CD14-positive monocyte (primary cell): Measurements from ENCODE around the gene MACF1. TPM values are rescaled to one million over a fixed set of nuclear protein-coding genes. Genes with fewer than 3 reads are reported as not detected.

Source experiments
- DNase-seq, 3 donors: peaks; one replicate each; pipeline ENCODE4 v3.0.0-alpha.2; 2011 to 2022
- H2AFZ ChIP-seq: 2 replicates; pipeline ENCODE4 v1.6.0; 2012; ENCODE audit warnings: mild to moderate bottlenecking, low read depth, low read length, inconsistent platforms; ENCODE audit not compliant: insufficient read depth, poor library complexity, severe bottlenecking
- H3K27ac ChIP-seq, 2 donors: 1 replicate in 1 of 2; 2 replicates in 1 of 2; pipeline ENCODE4 v1.5.1; 2012 to 2013; ENCODE audit warnings: low read length in 2 of 2, control low read depth in 1 of 2, inconsistent platforms in 1 of 2, low read depth in 1 of 2, mild to moderate bottlenecking in 1 of 2
- H3K27me3 ChIP-seq, 2 donors: one replicate each; pipeline versions ENCODE4 v1.6.0 to v1.6.1; 2011 to 2013; ENCODE audit warnings: low read length in 2 of 2; ENCODE audit not compliant: control insufficient read depth in 2 of 2, insufficient read depth in 2 of 2
- H3K36me3 ChIP-seq, 2 donors: replicated peaks in 1 of 2; 1 replicate in 1 of 2; 2 replicates in 1 of 2; pipeline versions ENCODE4 v1.5.1 to v1.6.1; 2012 to 2013; ENCODE audit warnings: low read length in 2 of 2, control low read depth in 1 of 2, inconsistent platforms in 1 of 2, mild to moderate bottlenecking in 1 of 2; ENCODE audit not compliant: insufficient read depth in 2 of 2, control insufficient read depth in 1 of 2
- H3K4me1 ChIP-seq, 2 donors: 1 replicate in 1 of 2; 2 replicates in 1 of 2; pipeline versions ENCODE4 v1.5.1 to v1.6.1; 2012 to 2013; ENCODE audit warnings: low read length in 2 of 2, control low read depth in 1 of 2, inconsistent platforms in 1 of 2, mild to moderate bottlenecking in 1 of 2, moderate library complexity in 1 of 2; ENCODE audit not compliant: insufficient read depth in 2 of 2, control insufficient read depth in 1 of 2
- H3K4me2 ChIP-seq: replicated peaks from 2 replicates; pipeline ENCODE3; 2012; ENCODE audit warnings: low read length, moderate library complexity, mild to moderate bottlenecking; ENCODE audit not compliant: poor library complexity, severe bottlenecking; ENCODE audit errors: extremely low read depth
- H3K4me3 ChIP-seq, 3 experiments: fragments of 200-600 bp in 1 of 3; sonication (generic) in 1 of 3; replicated peaks in 1 of 3; 1 replicate in 2 of 3; 2 replicates in 1 of 3; pipeline ENCODE4 v1.5.1; 2011 to 2013; ENCODE audit warnings: low read length in 3 of 3, mild to moderate bottlenecking in 3 of 3, control low read depth in 2 of 3, low read depth in 2 of 3, inconsistent platforms in 1 of 3, moderate library complexity in 1 of 3
- H3K79me2 ChIP-seq: 2 replicates; pipeline ENCODE4 v1.6.0; 2012; ENCODE audit warnings: mild to moderate bottlenecking, control low read depth, inconsistent platforms, low read length, moderate library complexity; ENCODE audit not compliant: insufficient read depth
- H3K9ac ChIP-seq: 2 replicates; pipeline ENCODE4 v1.6.0; 2017; ENCODE audit warnings: low read length, mild to moderate bottlenecking; ENCODE audit not compliant: insufficient read depth, poor library complexity, severe bottlenecking
- H3K9me3 ChIP-seq, 2 donors: replicated peaks in 1 of 2; 1 replicate in 1 of 2; 2 replicates in 1 of 2; pipeline versions ENCODE4 v1.5.1 to v1.6.1; 2012 to 2013; ENCODE audit warnings: low read length in 2 of 2, control low read depth in 1 of 2; ENCODE audit not compliant: control insufficient read depth in 1 of 2, insufficient read depth in 1 of 2
- H4K20me1 ChIP-seq: 2 replicates; pipeline ENCODE4 v1.6.0; 2012; ENCODE audit warnings: mild to moderate bottlenecking, low read length, control low read depth, moderate library complexity; ENCODE audit not compliant: insufficient read depth
- H3K27ac Mint-ChIP-seq, 7 donors: one replicate each; pipeline ENCODE4 v1.8.0; 2020; ENCODE audit warnings: mild to moderate bottlenecking in 7 of 7, mixed read lengths in 7 of 7, moderate library complexity in 6 of 7, inconsistent platforms in 2 of 7
- H3K27me3 Mint-ChIP-seq, 3 donors: one replicate each; pipeline ENCODE4 v1.8.0; 2021 to 2022; ENCODE audit warnings: low read depth in 3 of 3, mild to moderate bottlenecking in 3 of 3, mixed read lengths in 3 of 3, moderate library complexity in 3 of 3, inconsistent platforms in 1 of 3
- H3K36me3 Mint-ChIP-seq, 2 donors: one replicate each; pipeline ENCODE4 v1.8.0; 2020; ENCODE audit warnings: mixed read lengths in 2 of 2, inconsistent platforms in 1 of 2, mild to moderate bottlenecking in 1 of 2
- H3K4me1 Mint-ChIP-seq: one replicate; pipeline ENCODE4 v1.8.0; 2020; ENCODE audit warnings: mild to moderate bottlenecking, mixed read lengths
- H3K4me3 Mint-ChIP-seq, 2 donors: one replicate each; pipeline ENCODE4 v1.8.0; 2020; ENCODE audit warnings: mild to moderate bottlenecking in 2 of 2, mixed read lengths in 2 of 2, moderate library complexity in 1 of 2
- H3K9me3 Mint-ChIP-seq, 7 donors: one replicate each; pipeline ENCODE4 v1.8.0; 2020 to 2022; ENCODE audit warnings: mixed read lengths in 7 of 7, mild to moderate bottlenecking in 6 of 7, moderate library complexity in 6 of 7, inconsistent platforms in 2 of 7
- WGBS: methylation state at CpG from one replicate; pipeline ENCODE4 v1.1.5; 2013; ENCODE audit warnings: missing lambda C conversion rate; ENCODE audit not compliant: insufficient coverage; 5-methylcytosine and 5-hydroxymethylcytosine counted together
- intact Hi-C, 2 donors: fragments of 100-400 bp; cut with micrococcal nuclease; formaldehyde crosslinking; loops; one replicate each; pipeline versions ENCODE4 v1.15.0 to v1.15.1; 2023
- polyA plus RNA-seq, 3 donors: library from polyadenylated mRNA; depleted of rRNA in 1 of 3; unstranded in 2 of 3; stranded (reverse) in 1 of 3; fragments of 300-500 nt in 2 of 3; fragments of >200 nt in 1 of 3; fragmentation: Illumina TruSeq in 2 of 3; gene quantifications; 1 replicate in 2 of 3; 2 replicates in 1 of 3; pipeline ENCODE4 v1.2.3, GENCODE V29; 2012 to 2021
- TF ChIP-seq, protein P1 (sequence below): fragments of 200-600 bp; IDR thresholded peaks from one replicate; pipeline ENCODE4 v1.8.0; 2022; ENCODE audit warnings: antibody characterized with exemption, mild to moderate bottlenecking

Gene MACF1
- polyA plus RNA-seq, 3 donors: 3.4 to 36.8 (median 4.5) TPM

DNA sequence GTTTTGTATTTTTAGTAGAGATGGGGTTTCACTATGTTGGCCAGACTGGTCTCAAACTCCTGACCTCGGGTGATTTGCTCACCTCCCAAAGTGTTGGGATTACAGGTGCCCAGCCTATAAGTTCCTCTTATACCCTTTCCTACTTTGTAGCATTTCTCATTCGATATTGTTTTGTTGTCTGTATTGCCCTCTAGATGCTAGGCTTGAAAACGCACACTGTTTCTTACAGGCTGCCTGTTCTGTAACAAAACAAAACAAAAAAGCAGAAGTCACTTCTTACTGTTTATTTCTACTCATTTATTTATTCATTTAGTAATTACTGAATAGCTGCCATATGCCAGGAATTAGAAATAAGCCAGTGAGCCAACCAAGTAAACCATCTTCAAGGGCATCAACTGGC lies 150.1 kb downstream of the MACF1 start:
- no peaks in the 10 kb centered on the region for H3K4me1 Mint-ChIP-seq
- Histone ChIP-seq H3K4me1 (no peaks in the 10 kb centered on the region), H3K27me3 (no peaks in the 10 kb centered on the region), H4K20me1 (no peaks in the 10 kb centered on the region), H3K27ac (no peak overlapping the region), H2AFZ (no peak overlapping the region), H3K4me3 (no peak overlapping the region), H3K9ac (no peak overlapping the region), H3K79me2 (no peaks in the 10 kb centered on the region), H3K4me2 (no peak overlapping the region), H3K36me3 (peaks cover 92 to 100% of the 10 kb centered on the region in 2 donors), H3K9me3 (no peaks in the 10 kb centered on the region)
- peaks cover 79 to 96% of the 10 kb centered on the region in 2 donors for H3K36me3 Mint-ChIP-seq
- H3K4me3 Mint-ChIP-seq: no peak overlapping the region
- DNase-seq: no peak
- no peaks in the 10 kb centered on the region for H3K9me3 Mint-ChIP-seq
- TF ChIP-seq, protein P1, sequence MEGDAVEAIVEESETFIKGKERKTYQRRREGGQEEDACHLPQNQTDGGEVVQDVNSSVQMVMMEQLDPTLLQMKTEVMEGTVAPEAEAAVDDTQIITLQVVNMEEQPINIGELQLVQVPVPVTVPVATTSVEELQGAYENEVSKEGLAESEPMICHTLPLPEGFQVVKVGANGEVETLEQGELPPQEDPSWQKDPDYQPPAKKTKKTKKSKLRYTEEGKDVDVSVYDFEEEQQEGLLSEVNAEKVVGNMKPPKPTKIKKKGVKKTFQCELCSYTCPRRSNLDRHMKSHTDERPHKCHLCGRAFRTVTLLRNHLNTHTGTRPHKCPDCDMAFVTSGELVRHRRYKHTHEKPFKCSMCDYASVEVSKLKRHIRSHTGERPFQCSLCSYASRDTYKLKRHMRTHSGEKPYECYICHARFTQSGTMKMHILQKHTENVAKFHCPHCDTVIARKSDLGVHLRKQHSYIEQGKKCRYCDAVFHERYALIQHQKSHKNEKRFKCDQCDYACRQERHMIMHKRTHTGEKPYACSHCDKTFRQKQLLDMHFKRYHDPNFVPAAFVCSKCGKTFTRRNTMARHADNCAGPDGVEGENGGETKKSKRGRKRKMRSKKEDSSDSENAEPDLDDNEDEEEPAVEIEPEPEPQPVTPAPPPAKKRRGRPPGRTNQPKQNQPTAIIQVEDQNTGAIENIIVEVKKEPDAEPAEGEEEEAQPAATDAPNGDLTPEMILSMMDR: no peak
- intact Hi-C loops: no loop called here
- no peaks in the 10 kb centered on the region for H3K27me3 Mint-ChIP-seq
- 60% methylated on average over 1 of the region's 3 CpGs for WGBS
- H3K27ac Mint-ChIP-seq: no peak overlapping the region

DNA sequence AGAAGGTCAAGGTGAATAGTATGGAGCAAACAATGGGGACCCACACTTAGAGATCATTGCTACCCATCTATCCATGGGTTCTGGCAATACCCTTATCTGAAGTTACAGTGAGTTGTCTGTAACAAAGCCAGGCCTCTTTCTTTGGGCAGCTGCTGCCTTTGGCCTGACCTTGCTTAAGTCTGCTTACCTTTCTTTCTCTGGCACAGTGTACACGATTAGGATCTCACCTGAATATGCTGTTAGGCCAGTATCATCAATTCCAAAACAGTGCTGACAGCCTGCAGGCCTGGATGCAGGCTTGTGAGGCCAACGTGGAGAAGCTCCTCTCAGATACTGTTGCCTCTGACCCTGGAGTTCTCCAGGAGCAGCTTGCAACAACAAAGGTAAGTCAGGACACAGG lies 154.0 kb downstream of the MACF1 start:
- no peak overlapping the region for H3K4me3 ChIP-seq

More for the DNA sequence above, 154.0 kb downstream of the MACF1 start:
- H2AFZ ChIP-seq: no peak overlapping the region
- DNase-seq: no peak
- TF ChIP-seq, protein P1: no peak
- peaks cover 7 to 13% of the 10 kb centered on the region in 2 donors for H3K4me1 ChIP-seq
- intact Hi-C loops: no loop called here
- Mint-ChIP-seq H3K27me3 (peaks cover 0 to 1% (median 0%) of the 10 kb centered on the region in 3 donors), H3K27ac (peak overlapping the region in 1 of 7 donors; percentile 56), H3K9me3 (no peaks in the 10 kb centered on the region), H3K4me1 (peaks cover 13% of the 10 kb centered on the region), H3K4me3 (no peak overlapping the region), H3K36me3 (peaks cover 75 to 87% of the 10 kb centered on the region in 2 donors)
- H3K9me3 ChIP-seq: no peaks in the 10 kb centered on the region
- no peak overlapping the region for H3K27ac ChIP-seq
- no peaks in the 10 kb centered on the region for H3K79me2 ChIP-seq
- WGBS: 88% methylated on average over 1 of the region's 2 CpGs
- H3K9ac ChIP-seq: no peak overlapping the region
- H3K36me3 ChIP-seq: peaks cover 78 to 94% of the 10 kb centered on the region in 2 donors
- H3K4me2 ChIP-seq: no peak overlapping the region
- H3K27me3 ChIP-seq: no peaks in the 10 kb centered on the region
- H4K20me1 ChIP-seq: no peaks in the 10 kb centered on the region
